ENCODE measurements around the gene UBE2F.

DNA sequence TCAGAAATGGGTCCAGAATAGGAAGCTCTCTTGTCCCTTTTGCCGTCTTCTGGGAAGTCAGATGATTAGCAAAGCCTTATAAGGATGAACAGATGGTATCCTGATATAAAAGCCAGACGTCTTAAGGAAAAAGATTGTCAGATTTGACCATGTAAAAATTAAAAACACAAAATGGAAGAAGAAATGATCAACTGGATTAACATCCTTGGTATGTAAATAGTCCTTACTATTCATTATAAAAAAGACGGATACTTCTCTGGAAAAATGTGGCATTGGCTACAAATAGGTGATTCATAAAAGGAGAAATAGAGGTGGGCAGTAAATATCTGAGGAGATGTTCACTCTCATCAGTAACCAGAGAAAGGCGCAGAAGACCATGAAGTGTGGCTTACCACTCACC is 60.2 kb downstream of the UBE2F start:
- TF ChIP-seq, protein P1, sequence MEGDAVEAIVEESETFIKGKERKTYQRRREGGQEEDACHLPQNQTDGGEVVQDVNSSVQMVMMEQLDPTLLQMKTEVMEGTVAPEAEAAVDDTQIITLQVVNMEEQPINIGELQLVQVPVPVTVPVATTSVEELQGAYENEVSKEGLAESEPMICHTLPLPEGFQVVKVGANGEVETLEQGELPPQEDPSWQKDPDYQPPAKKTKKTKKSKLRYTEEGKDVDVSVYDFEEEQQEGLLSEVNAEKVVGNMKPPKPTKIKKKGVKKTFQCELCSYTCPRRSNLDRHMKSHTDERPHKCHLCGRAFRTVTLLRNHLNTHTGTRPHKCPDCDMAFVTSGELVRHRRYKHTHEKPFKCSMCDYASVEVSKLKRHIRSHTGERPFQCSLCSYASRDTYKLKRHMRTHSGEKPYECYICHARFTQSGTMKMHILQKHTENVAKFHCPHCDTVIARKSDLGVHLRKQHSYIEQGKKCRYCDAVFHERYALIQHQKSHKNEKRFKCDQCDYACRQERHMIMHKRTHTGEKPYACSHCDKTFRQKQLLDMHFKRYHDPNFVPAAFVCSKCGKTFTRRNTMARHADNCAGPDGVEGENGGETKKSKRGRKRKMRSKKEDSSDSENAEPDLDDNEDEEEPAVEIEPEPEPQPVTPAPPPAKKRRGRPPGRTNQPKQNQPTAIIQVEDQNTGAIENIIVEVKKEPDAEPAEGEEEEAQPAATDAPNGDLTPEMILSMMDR (IDR thresholded peaks at IDR 0.05 in 4 of 5, conservative IDR thresholded peaks at IDR 0.05 in 1 of 5) = no peak
- TF ChIP-seq POLR2A (IDR thresholded peaks at IDR 0.05) = no peak
